Esophagus mucosa (tissue), 1 donor: ENCODE results near the gene RILPL1. TPM values are rescaled to one million over a fixed set of nuclear protein-coding genes. Genes with fewer than 3 reads are reported as not detected.
"Not testable (repeated sequence)": the region's sequence is repeated elsewhere in the genome, so short reads cannot be mapped to it uniquely, and the experiment has no call there.

Experiments used
- ATAC-seq: fragments of 200-7000 bp; cut with Tn5 transposase; one replicate; pipeline ENCODE4 v1.9.1; 2020
- total RNA-seq: library from RNA; stranded (reverse); gene quantifications from one replicate; pipeline ENCODE4 v1.2.4, GENCODE V29; 2023
- donor health status: DM: yes; HTN: yes; CAD: no.

RILPL1 gene
- total RNA-seq, 1 donor from 2014 or later: 6.1 TPM

DNA sequence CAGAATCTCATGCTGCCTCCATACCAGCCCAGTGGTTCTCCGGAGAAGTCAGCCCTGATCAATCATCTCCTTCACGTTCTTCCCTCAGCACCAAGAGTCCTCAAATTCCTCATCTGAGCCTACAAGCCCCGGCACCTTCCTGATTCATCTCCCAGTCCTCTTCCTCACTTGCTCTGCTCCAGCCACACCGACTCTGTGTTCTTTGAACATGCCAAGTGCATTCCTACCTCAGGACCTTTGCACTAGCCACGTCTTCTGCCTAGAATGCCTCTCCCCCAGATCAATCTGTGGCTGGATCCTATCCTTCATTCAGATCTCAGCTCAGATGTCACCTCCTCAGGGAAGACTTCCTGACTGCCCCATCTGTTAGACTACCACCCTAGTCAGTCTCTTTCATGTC, 4.7 kb downstream of the RILPL1 start:
- no peak for ATAC-seq

DNA sequence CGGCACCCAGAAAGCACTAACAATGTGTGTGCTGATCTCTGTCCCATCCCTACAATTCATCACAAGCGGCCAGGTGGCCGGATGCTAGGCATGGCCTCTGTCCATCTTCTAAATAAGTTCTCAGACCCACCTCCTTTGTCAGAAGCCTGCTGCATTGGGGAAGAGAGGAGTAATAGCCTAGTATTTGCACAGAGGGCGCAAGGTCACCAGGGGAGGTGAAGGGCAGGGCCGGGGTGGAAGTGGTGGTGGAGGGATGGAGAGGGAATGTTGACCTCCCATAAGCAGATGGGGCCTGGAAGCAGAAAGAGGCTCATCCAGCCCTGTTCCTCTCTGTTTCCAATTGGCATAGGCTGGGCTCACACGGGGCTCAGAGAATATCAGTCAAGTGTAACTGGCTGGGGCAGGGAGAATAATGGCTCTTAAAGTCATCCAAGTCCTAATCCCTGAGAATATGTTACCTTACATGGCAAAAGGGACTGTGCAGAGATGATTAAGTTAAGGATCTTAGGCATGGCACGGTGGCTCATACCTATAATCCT, 6.9 kb downstream of the RILPL1 start:
- ATAC-seq: no peak

DNA sequence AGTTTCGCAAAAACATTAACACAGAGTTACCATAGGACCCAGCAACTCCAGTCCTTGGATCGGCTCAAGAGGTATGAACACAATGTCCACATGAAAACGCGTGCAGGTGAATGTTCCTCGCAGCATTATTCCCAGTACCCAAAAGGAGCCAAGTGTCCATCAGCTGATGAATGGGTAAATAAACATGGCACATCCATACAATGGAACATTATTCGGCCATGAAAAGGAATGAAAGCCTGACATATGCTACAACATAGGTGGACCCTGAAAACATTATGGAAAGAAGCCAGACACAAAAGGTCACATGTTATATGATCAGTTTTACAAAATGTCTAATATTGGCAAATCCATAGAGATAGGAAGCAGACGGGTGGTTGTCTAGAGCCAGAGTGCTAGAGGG, 9.1 kb downstream of the RILPL1 start:
- ATAC-seq: no peak

DNA sequence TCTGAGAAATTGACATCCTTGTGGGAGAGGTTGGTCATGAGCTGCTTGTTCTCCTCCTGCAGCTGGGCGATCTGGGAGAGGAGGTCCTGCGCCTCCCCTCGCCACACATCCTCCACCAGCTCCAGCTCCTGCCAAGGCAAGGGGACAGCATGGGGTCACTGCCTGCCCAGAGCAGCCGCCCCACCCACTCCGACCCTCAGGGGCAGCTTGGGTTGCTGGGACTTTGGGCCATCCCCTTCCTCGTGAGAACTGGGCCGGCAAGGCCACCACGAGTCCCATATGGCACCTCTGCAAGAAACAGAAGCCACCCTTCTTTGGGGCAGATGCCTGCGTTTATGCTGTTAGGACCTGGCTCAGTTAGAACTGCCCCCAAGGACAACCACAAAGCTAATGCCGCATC, 10.0 kb downstream of the RILPL1 start:
- no peak for ATAC-seq

DNA sequence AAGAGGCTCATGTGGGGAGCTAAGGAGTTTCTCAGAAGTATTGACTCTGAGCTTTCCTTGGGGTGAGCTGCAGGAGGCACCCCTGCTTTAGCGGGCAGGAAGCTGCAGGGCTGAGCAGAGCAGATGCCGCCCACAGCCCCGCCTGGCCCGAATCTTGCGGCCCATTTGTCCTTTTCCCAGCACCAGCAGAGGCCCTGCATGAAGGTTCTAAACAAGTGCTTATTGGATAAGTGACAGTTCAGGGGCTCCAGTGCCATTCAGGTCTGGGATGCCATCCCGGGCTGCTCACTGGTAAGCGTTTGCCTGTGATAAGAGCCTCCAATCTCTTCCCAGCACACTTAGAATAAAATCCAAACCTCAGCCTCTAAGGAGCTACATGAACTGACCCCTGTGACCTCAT, 11.4 kb downstream of the RILPL1 start:
- ATAC-seq: no peak

DNA sequence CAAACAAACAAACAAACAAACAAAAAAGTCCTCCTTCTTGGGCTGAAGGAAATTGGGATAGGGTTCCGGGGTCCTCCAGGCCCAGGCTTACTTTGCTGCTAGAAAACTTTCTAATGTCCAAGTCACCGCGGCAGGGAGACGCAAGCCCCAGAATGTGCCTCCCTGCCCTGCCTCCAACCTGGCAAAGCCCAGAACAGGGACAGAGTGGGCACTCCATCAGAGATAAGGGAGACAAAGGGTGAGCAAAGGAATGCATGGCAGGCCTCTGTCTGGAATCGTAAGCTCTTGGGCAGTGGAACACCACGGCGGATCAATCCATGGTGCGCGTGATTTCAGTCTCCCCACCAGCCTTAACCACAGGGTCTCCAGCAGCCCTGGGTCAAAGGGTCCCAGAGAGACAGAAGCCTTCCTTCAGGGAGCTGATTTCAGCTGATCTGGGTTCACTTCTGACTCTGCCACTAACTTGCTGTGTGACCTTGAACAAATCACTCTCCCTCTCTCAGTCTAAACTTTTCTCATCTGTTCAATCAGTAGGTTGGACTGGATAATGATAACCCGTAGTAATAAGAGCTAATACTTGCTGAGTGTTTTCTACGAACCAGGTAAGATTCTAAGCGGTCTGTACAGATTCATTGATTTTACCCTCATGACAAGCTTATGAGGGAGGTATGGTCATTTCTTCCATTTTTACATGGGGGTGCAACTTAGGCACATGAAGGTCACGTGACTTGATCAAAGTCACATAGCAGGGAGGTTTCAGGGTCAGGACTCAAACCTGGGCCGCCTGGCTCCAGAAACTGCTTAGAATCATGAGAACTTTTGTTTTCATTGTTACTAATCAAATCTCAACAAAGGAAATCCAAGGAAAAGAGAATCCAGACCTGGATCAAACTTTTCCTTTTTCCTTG, 12.7 kb downstream of the RILPL1 start:
- ATAC-seq: no peak

DNA sequence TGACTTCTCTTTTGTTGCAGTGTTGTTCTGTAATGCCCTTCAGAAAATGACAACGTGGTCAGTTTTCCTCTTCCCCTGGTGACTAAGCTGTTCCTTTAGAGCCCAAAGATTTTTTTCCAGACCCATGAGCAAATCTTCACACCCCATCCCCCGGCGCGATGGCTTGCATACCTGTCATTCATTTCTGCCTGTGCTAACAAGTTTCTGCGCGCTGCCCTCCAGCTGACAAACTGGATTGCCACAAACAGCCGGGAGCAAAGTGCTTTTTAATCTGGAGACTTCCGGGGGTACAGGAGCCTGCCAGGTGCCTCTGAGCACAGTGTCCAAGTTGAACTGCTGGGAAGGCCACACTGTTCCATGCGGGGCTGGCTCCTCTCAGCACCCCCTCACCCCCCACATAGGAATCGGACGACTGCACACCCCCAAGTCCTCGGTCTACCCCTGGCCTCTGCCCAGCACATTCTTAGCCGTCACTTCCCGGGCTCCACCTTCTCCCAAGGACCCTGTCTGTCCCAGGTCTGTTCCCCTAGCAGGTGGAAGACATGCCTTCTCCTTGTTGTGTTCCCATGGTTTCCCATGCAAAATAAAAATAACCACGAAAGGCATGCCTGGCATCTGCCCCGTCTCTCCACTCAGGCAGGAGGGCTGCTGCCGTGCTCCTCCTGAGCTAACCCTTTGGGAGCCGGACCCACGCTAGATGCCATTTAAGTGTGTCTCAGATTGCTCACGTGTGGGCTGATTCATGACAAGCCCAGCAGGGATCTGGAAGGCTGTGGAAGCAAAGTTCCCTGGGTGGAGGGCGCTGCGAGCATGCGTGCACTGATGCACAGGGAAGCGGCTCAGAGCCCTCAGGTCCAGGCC, 14.1 kb downstream of the RILPL1 start:
- peak; percentile 88 for ATAC-seq

DNA sequence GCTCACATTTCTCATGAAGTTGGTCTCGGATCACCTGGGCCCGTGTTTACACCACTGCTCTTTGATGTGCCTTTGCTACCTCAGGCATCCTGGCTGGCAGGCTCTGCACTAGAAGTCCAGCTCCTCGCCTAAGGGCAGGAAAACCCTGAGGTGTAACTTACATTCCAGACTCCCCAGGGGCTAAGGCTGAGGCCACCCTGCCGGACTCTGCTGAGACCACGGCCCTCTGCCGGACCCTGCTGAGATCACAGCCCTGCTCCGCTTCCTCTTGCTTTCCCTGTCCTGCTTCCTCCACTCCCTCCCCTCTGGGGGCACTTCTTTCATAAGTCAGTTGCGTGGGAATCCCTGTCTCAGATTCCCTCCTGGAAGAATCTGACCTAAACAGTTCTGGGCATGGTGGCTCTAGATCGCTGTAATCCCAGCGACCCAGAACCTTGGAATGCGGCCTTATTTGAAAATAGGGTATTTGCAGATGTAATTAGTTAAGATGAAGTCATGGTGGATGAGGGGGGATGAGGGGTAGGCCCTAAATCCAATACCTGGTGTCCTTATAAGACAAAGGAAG, 17.2 kb downstream of the RILPL1 start:
- ATAC-seq: no peak

DNA sequence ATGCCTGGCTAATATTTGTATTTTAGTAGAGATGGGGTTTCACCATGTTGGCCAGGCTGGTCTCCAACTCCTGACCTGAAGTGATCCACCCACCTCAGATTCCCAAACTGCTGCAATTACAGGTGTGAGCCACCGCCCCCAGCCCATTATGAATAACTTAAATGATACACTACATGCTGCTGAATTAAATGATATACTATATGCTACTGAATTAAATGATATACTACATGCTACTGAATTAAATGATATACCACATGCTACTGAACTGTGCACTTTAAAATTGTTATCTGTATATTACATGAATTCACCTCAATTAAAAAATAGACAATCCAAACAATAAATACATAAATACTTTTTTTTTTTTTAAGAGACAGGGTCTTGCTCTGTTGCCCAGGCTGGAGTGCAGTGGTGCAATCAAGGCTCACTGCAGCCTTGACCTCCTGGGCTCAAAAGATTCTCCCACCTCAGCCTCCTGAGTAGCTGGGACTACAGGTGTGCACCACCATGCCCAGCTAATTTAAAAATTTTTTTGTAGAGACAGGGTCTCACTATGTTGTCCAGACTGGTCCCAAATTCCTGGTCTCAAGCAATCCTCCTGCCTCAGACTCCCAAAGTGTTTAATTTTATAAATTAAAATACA, 18.8 kb downstream of the RILPL1 start:
- ATAC-seq: not testable (repeated sequence)

DNA sequence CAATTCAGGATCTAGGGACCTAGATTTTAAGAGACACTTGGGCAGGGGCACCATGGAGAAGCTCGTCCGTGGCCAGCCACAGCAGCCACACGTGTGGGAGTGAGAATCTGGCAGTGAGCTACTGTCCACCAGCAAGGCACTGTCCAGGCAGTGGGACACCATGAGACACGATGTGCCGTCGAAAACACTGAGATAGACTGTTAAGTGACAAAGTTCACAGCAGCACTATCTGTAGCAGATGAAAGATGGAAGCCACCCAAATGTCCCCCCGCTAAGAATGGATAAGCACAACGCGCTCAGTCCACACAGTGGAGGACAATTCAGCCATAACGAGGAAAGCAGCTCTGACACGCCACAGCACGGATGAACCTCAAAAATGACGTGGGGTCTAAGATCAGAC, 19.7 kb downstream of the RILPL1 start:
- ATAC-seq: no peak

DNA sequence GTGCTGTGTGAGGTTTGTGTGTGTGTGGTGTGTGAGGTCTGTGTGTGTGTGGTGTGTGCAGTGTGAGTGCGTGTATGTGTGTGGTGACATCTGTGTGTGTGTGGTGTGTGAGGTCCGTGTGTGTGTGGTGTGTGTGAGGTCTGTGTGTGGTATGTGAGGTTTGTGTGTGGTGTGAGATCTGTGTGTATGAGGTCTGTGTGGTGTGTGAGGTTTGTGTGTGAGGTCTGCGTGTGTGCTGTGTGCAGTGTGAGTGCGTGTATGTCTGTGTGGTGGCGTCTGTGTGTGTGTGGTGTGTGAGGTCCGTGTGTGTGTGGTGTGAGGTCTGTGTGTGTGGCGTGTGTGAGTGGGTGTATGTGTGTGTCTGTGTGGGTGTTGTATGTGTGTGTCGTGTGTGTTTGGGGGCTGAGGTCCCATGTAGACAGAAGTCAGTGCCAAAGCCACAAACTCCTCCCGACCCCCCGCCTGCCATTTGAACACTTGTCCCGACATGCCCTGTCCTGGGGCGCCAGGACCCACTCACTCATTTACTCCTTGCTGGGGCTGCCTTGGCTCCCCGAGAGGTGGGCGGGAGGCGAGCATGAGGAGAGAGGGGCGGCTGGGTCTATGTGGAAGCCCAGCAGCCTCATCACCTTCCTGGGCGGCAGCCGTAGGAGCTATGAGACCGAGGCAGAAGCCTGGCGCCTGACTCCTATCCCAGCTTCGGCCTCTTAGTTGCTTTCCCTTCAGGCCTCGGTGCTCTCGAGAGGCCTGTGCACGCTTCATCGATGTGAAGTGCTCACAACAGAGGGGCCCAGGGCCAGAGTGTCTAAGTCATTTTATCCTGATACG, 20.5 kb downstream of the RILPL1 start:
- ATAC-seq: peak; percentile 11

DNA sequence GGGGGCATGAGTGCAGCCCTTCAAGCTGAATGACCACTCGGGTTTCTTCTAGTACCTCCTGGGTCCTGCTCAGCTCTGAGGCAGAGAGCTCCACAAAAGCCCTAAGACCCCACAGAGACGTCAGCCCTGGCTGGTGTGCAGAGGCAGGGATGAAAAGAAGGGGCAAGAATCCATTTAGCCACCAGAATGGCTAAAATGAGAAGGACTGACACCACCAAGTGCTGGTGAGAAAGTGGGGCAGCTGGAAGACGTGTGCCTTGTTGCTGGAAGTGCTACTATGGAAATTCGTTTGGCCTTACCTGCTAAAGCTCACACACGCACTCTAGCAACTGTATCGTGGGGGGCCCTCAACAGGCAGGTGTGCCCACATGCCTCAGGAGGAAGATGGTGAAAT, 26.7 kb downstream of the RILPL1 start:
- no peak for ATAC-seq

DNA sequence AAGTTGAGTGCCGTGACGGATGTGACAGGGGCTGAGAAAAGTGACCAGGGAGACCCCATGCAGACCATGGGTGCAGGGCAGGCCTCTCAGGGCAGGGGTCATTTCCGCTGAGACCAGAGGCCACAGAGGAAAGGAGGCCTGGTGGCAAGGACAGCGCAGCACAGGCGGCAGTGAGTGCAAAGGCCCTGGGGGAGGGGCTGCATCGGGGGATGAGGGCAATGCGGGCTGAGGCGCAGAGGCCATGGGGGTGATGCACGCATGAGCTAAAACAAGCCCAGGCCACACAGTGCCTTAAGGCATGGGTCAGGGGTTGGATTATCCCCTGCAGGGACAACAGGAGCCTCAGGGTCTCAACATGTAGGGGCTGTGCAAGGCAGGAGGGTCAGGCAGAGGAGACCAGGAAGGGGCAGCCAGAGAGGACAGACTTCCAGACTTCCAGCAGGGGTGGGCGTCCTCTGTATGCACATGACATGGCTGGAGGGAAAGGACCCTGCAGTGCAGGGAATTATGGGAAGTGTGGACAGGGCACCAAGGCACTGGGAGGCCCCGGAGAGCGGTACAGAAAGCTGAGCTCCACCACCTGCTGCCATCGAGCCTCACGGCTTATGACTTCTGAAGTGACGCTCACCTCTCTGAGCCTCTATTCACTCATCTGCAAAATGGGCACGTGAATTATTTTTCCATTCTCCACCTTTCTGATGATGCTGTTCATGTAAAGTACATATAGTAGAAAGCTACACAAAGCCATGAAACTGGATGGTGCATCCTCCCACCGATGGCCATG, 27.3 kb downstream of the RILPL1 start:
- ATAC-seq: no peak

DNA sequence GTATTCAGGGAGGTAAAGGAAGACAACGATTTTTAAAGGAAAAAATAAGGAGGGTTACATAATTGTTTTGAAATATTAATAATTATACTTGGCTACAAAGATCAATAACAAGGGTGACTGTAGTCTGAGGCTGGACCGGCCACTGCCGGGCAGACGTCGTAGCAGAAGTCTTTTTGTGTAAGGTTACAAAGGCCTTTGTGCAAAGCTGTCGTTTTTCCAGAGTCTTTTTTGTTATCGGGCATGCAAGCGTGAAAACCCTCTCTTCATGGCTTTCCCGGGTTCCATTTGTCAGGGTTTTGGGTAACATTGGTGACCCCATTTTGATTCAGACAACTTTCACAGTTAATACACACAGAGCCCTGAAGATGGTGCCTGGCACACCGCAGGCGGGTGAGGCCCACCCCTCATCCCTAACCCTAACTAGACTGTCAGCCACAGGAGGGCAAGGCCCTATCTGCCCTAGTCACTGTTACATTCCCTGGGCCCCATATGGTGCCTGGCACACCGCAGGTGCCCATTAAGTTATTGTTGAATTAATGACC, 31.3 kb downstream of the RILPL1 start:
- ATAC-seq: no peak

DNA sequence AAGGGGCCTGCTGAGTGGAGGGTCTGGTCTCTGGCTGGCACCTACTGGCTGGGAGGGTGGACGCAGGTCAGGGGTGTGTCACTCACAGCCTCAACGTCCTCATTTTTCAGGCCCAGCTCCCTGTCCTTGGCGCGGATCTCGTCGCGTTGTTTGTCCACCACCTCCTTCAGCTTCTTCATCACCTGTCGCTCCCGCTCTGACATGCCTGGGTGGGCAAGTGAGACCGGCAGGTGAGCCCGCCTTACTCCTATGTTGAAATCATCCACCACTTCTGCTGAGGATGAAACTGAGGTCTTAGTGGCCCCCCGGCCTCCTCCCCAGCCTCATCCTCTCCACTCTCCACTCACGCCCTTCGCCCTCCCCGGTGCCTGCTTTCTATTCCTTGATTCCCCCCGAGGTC, 34.2 kb downstream of the RILPL1 start:
- ATAC-seq: no peak

DNA sequence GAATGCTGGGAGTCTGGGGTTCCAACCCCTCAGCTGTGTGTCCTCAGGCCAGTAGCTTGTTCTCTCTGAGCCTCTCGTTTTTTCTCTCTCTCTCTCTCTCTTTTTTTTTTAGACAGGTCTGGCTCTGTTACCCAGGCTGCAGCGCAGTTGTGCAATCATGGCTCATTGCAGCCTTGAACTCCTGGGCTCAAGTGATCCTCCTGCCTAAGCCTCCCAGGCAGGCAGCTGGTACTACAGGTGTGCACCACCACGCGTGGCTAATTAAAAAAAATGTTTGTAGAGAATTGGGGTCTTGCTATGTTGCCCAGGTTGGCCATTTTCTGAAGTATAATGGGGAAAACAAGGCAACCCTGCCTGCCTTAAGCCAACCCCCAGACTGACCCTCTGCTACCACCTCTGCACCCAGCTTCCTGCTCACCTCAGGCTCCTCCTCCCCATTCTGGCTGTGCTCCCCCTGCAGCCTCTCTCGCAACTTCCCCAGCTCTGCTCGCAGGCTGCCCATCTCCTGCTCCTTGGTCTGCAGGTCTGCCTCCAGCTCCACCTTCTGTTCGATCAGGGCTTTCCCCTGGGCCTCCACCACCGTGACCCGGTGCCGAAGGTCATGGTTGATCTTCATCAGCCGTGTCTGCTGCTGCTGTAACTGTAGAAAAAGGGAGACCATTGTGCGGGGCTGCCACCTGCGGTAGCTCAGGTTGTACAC, 35.2 kb downstream of the RILPL1 start:
- ATAC-seq: no peak

DNA sequence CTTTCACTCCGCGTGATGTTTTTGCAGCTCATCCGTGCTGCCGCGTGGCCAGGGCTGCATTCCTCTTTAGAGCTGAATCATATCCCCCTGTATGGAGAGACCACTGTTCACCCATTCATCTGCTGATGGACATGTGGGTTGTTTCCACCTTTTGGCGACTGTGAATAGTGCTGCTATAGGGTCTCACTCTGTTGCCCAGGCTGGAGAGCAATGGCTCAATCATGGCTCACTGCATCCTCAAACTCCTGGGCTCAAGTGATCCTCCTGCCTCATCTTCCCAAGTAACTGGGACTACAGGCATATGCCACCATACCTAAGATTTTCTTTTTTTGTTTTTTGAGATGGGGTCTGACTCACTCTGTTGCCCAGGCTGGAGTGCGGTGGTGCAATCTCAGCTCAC, 36.5 kb downstream of the RILPL1 start:
- ATAC-seq: no peak

DNA sequence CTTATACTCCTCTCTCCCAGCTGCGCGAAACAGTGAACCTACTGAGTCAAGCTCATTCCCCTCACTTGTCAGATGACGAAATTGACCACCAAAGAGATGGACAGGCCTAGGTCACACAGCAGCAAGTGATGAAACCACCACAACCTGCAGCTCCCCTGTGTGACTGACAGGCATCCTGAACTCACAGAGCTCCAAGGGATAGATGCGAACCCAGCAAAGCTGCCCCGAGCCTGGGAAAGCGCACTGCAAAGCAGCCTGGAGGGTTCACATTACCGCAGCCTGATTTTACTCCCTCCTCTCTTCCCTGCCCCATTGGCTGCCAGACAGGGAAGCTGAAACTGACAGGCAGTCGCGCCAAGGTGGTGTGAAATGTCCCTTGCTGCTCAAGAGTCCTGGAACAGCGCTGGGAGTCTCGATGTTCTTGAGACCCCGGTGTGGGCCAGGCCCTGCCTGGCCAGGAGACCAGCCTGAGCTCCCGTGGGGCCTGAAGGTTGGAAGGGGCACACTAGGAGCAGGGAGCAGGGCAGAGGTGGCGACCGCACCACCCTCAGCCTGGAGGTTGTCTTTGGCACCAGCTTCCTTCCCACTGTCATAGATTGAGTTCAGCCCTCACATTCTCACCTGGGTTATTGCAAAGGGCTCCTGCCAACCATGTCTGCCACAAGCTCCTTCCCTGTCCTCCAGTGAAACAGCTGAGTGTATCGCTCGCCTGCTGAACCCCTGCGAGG, 39.2 kb downstream of the RILPL1 start:
- ATAC-seq: peak; percentile 16
